ENCODE data around the gene ARMS2.

DNA sequence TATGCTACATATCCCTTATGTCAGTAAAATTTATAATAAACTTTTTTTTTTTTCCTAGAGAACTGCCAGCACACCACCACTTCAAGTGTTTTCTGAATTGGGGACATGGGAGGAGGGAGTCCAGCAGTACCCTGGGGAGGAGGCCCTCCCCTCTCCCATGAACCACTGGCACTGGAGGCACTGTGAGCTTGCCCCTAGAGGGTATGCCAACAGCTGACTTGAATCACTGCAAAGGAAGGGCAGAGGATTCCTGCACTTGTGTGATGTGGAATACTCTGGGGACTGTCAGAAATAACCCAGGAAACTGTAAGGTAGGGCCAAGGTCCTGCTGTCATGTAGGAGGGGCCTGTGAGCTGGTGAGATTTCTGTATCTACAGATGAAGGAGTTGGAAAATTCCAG, 8.5 kb upstream of the ARMS2 start:
- TF ChIP-seq, protein P1, sequence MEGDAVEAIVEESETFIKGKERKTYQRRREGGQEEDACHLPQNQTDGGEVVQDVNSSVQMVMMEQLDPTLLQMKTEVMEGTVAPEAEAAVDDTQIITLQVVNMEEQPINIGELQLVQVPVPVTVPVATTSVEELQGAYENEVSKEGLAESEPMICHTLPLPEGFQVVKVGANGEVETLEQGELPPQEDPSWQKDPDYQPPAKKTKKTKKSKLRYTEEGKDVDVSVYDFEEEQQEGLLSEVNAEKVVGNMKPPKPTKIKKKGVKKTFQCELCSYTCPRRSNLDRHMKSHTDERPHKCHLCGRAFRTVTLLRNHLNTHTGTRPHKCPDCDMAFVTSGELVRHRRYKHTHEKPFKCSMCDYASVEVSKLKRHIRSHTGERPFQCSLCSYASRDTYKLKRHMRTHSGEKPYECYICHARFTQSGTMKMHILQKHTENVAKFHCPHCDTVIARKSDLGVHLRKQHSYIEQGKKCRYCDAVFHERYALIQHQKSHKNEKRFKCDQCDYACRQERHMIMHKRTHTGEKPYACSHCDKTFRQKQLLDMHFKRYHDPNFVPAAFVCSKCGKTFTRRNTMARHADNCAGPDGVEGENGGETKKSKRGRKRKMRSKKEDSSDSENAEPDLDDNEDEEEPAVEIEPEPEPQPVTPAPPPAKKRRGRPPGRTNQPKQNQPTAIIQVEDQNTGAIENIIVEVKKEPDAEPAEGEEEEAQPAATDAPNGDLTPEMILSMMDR (conservative IDR thresholded peaks at IDR 0.05): no peak
- no peak for TF ChIP-seq EZH2 (IDR thresholded peaks at IDR 0.05; ENCODE audit: low read depth)
